ENCODE results near the gene ZSWIM6.

- no peak for TF ChIP-seq CTCF (IDR thresholded peaks at IDR 0.05)
- no peak for TF ChIP-seq ZFX (IDR thresholded peaks at IDR 0.05; ENCODE audit: borderline replicate concordance)
These were observed 25.4 kb upstream of the ZSWIM6 start for GRCh38 chr5:61306531-61307131.

Data from 22Rv1 (cell line).